LHCN-M2 (cell line): Measurements from ENCODE around the gene SLA2. TPM values are rescaled to one million over a fixed set of nuclear protein-coding genes. Genes with fewer than 3 reads are reported as not detected.
A peak's percentile ranks its signal among the peaks of the same experiment; 100 is the strongest.
"Not testable (repeated sequence)": the region's sequence is repeated elsewhere in the genome, so short reads cannot be mapped to it uniquely, and the experiment has no call there.

Experiments used
- DNase-seq: peaks from one replicate; pipeline ENCODE4 v3.0.0-alpha.2; 2012; ENCODE audit warnings: low read depth
- total RNA-seq: library from RNA; depleted of rRNA; stranded (reverse); fragments of >200 nt; gene quantifications from 2 replicates; pipeline ENCODE4 v1.2.3, GENCODE V29; 2014; rRNA removed

Gene SLA2
- total RNA-seq, 1 experiment from 2014 or later: not detected

GRCh38 chr20:36574366-36575135 is 71.4 kb downstream of the SLA2 start:
- DNase-seq: peak; percentile 29

GRCh38 chr20:36573798-36574365 is 72.1 kb downstream of the SLA2 start:
- no peak for DNase-seq

GRCh38 chr20:36573103-36573797 is 72.7 kb downstream of the SLA2 start, which contains the start of gene TGIF2:
TSS of gene TGIF2 (plus strand) at chr20:36573597. CDS start at chr20:36578775, 5,178 bp downstream.
- peak; percentile 67 for DNase-seq

- DNase-seq: no peak
Observed at GRCh38 chr20:36572701-36573102, 73.3 kb downstream of the SLA2 start.

- DNase-seq: no peak
Observed at GRCh38 chr20:36571564-36572504, 74.2 kb downstream of the SLA2 start.

- peak; percentile 55 for DNase-seq
Observed at GRCh38 chr20:36569847-36570429, 76.1 kb downstream of the SLA2 start.

- DNase-seq: no peak
Observed at GRCh38 chr20:36565520-36565919, 80.5 kb downstream of the SLA2 start.

GRCh38 chr20:36564726-36565121 is 81.3 kb downstream of the SLA2 start:
- not testable (repeated sequence) for DNase-seq

- DNase-seq: not testable (repeated sequence)
Observed at GRCh38 chr20:36564078-36564725, 81.8 kb downstream of the SLA2 start.

- no peak for DNase-seq
Observed at GRCh38 chr20:36563374-36563773, 82.6 kb downstream of the SLA2 start.

- DNase-seq: no peak
Observed at GRCh38 chr20:36562724-36563123, 83.3 kb downstream of the SLA2 start.

Other genes with a start within 250 kb of the SLA2 start
- gene MYL9, start 104.7 kb downstream of the SLA2 start, total RNA-seq: 80.9 and 83.7 TPM in 2 replicates
- gene TGIF2, start 72.6 kb downstream of the SLA2 start, total RNA-seq: 5.3 and 10.2 TPM in 2 replicates
- gene RAB5IF, start 40.4 kb downstream of the SLA2 start, total RNA-seq: 114 and 120 TPM in 2 replicates
- 13.9 and 18.3 TPM in 2 replicates for gene NDRG3, start 99.9 kb upstream of the SLA2 start, total RNA-seq
- 40.5 and 42.4 TPM in 2 replicates for gene DSN1, start 127.6 kb upstream of the SLA2 start, total RNA-seq
- gene TLDC2, start 229.9 kb upstream of the SLA2 start, total RNA-seq: not detected in 2 replicates